Keratinocyte (primary cell): ENCODE results near the gene UBQLN2.
"Not testable (repeated sequence)": the region's sequence is repeated elsewhere in the genome, so short reads cannot be mapped to it uniquely, and the experiment has no call there.

Experiments
- EZH2 ChIP-seq: IDR thresholded peaks from one replicate; pipeline ENCODE4 v1.6.1; 2012; ENCODE audit warnings: inconsistent platforms, mild to moderate bottlenecking, low read length, moderate library complexity
- TF ChIP-seq, protein P1 (sequence below), 3 experiments: IDR thresholded peaks in 1 of 3; conservative IDR thresholded peaks in 1 of 3; optimal IDR thresholded peaks in 1 of 3; 2 replicates in 2 of 3; 3 replicates in 1 of 3; pipeline versions ENCODE3 to v1.5.1; 2011; ENCODE audit warnings: low read length in 3 of 3, mild to moderate bottlenecking in 3 of 3, moderate library complexity in 2 of 3, control low read depth in 1 of 3, inconsistent platforms in 1 of 3; ENCODE audit not compliant: insufficient read depth in 2 of 3; ENCODE audit errors: extremely low read depth in 1 of 3

DNA sequence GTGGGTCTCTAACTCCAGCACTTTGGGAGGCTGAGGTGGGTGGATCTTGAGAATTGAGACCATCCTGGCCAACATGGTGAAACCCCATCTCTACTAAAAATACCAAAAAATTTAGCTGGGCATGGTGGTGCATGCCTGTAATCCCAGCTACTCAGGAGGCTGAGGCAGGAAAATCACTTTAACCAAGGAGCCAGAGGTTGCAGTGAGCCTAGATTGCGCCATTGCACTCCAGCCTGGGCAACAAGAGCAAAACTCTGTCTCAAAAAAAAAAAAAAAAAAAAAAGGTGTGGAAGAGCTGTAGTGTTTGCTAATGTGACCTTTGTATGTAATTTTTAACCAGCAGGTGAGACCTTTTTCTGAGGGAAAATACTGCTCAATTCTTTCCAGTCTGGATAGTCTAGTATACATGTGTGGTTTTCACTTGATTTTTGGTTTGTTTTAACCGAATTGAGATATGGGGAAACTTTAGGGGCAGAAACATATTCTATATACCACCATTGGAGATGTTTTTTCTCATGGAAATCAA is 33.9 kb upstream of the UBQLN2 start:
- not testable (repeated sequence) for TF ChIP-seq EZH2
- TF ChIP-seq, protein P1, sequence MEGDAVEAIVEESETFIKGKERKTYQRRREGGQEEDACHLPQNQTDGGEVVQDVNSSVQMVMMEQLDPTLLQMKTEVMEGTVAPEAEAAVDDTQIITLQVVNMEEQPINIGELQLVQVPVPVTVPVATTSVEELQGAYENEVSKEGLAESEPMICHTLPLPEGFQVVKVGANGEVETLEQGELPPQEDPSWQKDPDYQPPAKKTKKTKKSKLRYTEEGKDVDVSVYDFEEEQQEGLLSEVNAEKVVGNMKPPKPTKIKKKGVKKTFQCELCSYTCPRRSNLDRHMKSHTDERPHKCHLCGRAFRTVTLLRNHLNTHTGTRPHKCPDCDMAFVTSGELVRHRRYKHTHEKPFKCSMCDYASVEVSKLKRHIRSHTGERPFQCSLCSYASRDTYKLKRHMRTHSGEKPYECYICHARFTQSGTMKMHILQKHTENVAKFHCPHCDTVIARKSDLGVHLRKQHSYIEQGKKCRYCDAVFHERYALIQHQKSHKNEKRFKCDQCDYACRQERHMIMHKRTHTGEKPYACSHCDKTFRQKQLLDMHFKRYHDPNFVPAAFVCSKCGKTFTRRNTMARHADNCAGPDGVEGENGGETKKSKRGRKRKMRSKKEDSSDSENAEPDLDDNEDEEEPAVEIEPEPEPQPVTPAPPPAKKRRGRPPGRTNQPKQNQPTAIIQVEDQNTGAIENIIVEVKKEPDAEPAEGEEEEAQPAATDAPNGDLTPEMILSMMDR (optimal IDR thresholded peaks at IDR 0.05 in 1 of 3, IDR thresholded peaks at IDR 0.05 in 1 of 3, conservative IDR thresholded peaks at IDR 0.05 in 1 of 3; ENCODE audit: extremely low read depth in 1 of 3, insufficient read depth in 2 of 3, low read length in 3 of 3) = not testable (repeated sequence)
